IMR-90 (cell line): ENCODE measurements around the gene LYPD8. TPM values are rescaled to one million over a fixed set of nuclear protein-coding genes. Genes with fewer than 3 reads are reported as not detected.

Experiments used
- ATAC-seq: fragments of 200-7000 bp; cut with Tn5 transposase; 2 replicates; pipeline ENCODE4 v1.9.1; 2020; ENCODE audit warnings: low read depth, mild to moderate bottlenecking, moderate library complexity
- BruUV-seq: library from RNA; stranded (reverse); fragments of 400-500 nt; replicated peaks from 2 replicates; lab custom pipeline; 2021; lab: Mats Ljungman, UMichigan
- CTCF ChIA-PET: fragments of 300-600 bp; formaldehyde crosslinking; extraction: SDS; loops from one replicate; lab custom pipeline; 2021; ENCODE audit warnings: antibody characterized with exemption; lab: Yijun Ruan, JAX
- POLR2A ChIA-PET: fragments of 300-600 bp; sonication (Branson Sonifier 250); formaldehyde crosslinking; loops from one replicate; lab custom pipeline; 2022; ENCODE audit warnings: antibody characterized with exemption; ENCODE audit not compliant: unreplicated experiment; lab: Charles Lee
- DNase-seq: peaks from one replicate; pipeline ENCODE4 v3.0.0; 2013
- H2AFZ ChIP-seq: replicated peaks from 2 replicates; pipeline ENCODE3; 2013; ENCODE audit warnings: low read length, mild to moderate bottlenecking; ENCODE audit not compliant: poor library complexity
- H2AK5ac ChIP-seq: 2 replicates; pipeline ENCODE4 v1.6.1; 2013; ENCODE audit warnings: low read depth, low read length, inconsistent platforms
- H2AK9ac ChIP-seq: replicated peaks from 2 replicates; pipeline ENCODE3; 2013; ENCODE audit warnings: mild to moderate bottlenecking, low read depth, low read length, moderate library complexity; ENCODE audit not compliant: poor library complexity
- H2BK120ac ChIP-seq: 2 replicates; pipeline ENCODE4 v1.6.1; 2013; ENCODE audit warnings: low read depth, low read length, inconsistent platforms
- H2BK15ac ChIP-seq: 3 replicates; pipeline ENCODE4 v1.6.1; 2013; ENCODE audit warnings: low read depth, low read length, inconsistent platforms
- H2BK20ac ChIP-seq: 2 replicates; pipeline ENCODE4 v1.6.1; 2013; ENCODE audit warnings: low read depth, mild to moderate bottlenecking, inconsistent platforms, low read length, moderate library complexity
- H2BK5ac ChIP-seq: 2 replicates; pipeline ENCODE4 v1.6.1; 2013; ENCODE audit warnings: mild to moderate bottlenecking, low read depth, low read length, inconsistent platforms; ENCODE audit not compliant: poor library complexity, severe bottlenecking
- H3K14ac ChIP-seq: replicated peaks from 2 replicates; pipeline ENCODE4 v1.6.1; 2013; ENCODE audit warnings: low read depth, low read length, inconsistent platforms
- H3K18ac ChIP-seq: 2 replicates; pipeline ENCODE4 v1.6.1; 2013; ENCODE audit warnings: low read depth, low read length, control low read depth
- H3K23ac ChIP-seq: 2 replicates; pipeline ENCODE4 v1.6.1; 2013; ENCODE audit warnings: low read depth, low read length, inconsistent platforms
- H3K27ac ChIP-seq: 2 replicates; pipeline ENCODE4 v1.5.1; 2013; ENCODE audit warnings: mild to moderate bottlenecking, control low read depth, low read length; ENCODE audit not compliant: insufficient read depth
- H3K27me3 ChIP-seq: 2 replicates; pipeline ENCODE4 v1.6.1; 2013; ENCODE audit warnings: low read length; ENCODE audit not compliant: control insufficient read depth, insufficient read depth
- H3K36me3 ChIP-seq: 2 replicates; pipeline ENCODE4 v1.6.1; 2013; ENCODE audit warnings: low read length, mixed read lengths; ENCODE audit not compliant: control insufficient read depth, insufficient read depth
- H3K4ac ChIP-seq: 2 replicates; pipeline ENCODE4 v1.6.1; 2013; ENCODE audit warnings: low read depth, low read length, inconsistent platforms
- H3K4me1 ChIP-seq: 2 replicates; pipeline ENCODE4 v1.6.1; 2013; ENCODE audit warnings: low read length, mixed read lengths; ENCODE audit not compliant: control insufficient read depth, insufficient read depth
- H3K4me2 ChIP-seq: 2 replicates; pipeline ENCODE4 v1.6.1; 2013; ENCODE audit warnings: low read depth, mild to moderate bottlenecking, control low read depth, low read length, moderate library complexity
- H3K4me3 ChIP-seq: 2 replicates; pipeline ENCODE4 v1.5.1; 2013; ENCODE audit warnings: low read depth, mild to moderate bottlenecking, control low read depth, low read length, moderate library complexity; ENCODE audit not compliant: insufficient read depth
- H3K56ac ChIP-seq: 2 replicates; pipeline ENCODE4 v1.6.1; 2013; ENCODE audit warnings: low read length, inconsistent platforms; ENCODE audit not compliant: insufficient read depth; ENCODE audit errors: extremely low read depth
- H3K79me1 ChIP-seq, 2 experiments: 2 replicates each; pipeline ENCODE4 v1.6.1; 2013; ENCODE audit warnings: low read length in 2 of 2, inconsistent platforms in 1 of 2, low read depth in 1 of 2
- H3K9ac ChIP-seq: 2 replicates; pipeline ENCODE4 v1.6.1; 2013; ENCODE audit warnings: low read depth, low read length, control low read depth
- H3K9me1 ChIP-seq: 2 replicates; pipeline ENCODE4 v1.6.1; 2013; ENCODE audit warnings: low read length, inconsistent platforms; ENCODE audit not compliant: insufficient read depth
- H3K9me3 ChIP-seq: 2 replicates; pipeline ENCODE4 v1.6.1; 2013; ENCODE audit warnings: low read length; ENCODE audit not compliant: control insufficient read depth, insufficient read depth
- H4K20me1 ChIP-seq: 2 replicates; pipeline ENCODE4 v1.6.1; 2013; ENCODE audit warnings: low read length, inconsistent platforms; ENCODE audit not compliant: insufficient read depth
- H4K5ac ChIP-seq: 2 replicates; pipeline ENCODE4 v1.6.1; 2013; ENCODE audit warnings: mild to moderate bottlenecking, low read depth, low read length, control low read depth
- H4K8ac ChIP-seq, 2 experiments: 2 replicates each; pipeline ENCODE4 v1.6.1; 2013; ENCODE audit warnings: low read depth in 2 of 2, low read length in 2 of 2, control low read depth in 1 of 2, inconsistent platforms in 1 of 2
- H4K91ac ChIP-seq: 2 replicates; pipeline ENCODE4 v1.6.1; 2013; ENCODE audit warnings: low read depth, low read length, inconsistent platforms; ENCODE audit not compliant: insufficient read depth
- CEBPB ChIP-seq: IDR thresholded peaks from 2 replicates; pipeline ENCODE4 v1.6.1; 2012; ENCODE audit warnings: low read depth, low read length, improper control_type of control experiment
- MAFK ChIP-seq: IDR thresholded peaks from 2 replicates; pipeline ENCODE4 v1.6.1; 2012; ENCODE audit warnings: low read depth, low read length, improper control_type of control experiment
- POLR2A ChIP-seq: IDR thresholded peaks from 2 replicates; pipeline ENCODE4 v1.6.1; 2012; ENCODE audit warnings: mild to moderate bottlenecking, low read depth, low read length
- WGBS, 2 experiments: methylation state at CpG; one replicate each; pipeline versions ENCODE4 v1.1.5 to v1.1.7; 2013; ENCODE audit warnings: missing lambda C conversion rate in 2 of 2; ENCODE audit not compliant: insufficient read length in 1 of 2; ENCODE audit errors: extremely low coverage in 2 of 2; 5-methylcytosine and 5-hydroxymethylcytosine counted together
- dilution Hi-C: fragments of 300-500 bp; cut with HindIII; formaldehyde crosslinking; loops from one replicate; pipeline ENCODE4 v1.14.3; 2018; ENCODE audit warnings: low sequenced_read_pairs; ENCODE audit not compliant: unreplicated experiment
- in situ Hi-C: fragments of 300-500 bp; cut with MboI; formaldehyde crosslinking; loops from 3 replicates; pipeline ENCODE4 v1.14.3; 2019; ENCODE audit warnings: low sequenced_read_pairs, inconsistent platforms, mixed read lengths
- intact Hi-C: fragments of 100-400 bp; cut with micrococcal nuclease; formaldehyde crosslinking; loops from 2 replicates; pipeline ENCODE4 v1.10.0; 2022
- polyA plus RNA-seq, 3 experiments: library from polyadenylated mRNA; depleted of rRNA; stranded (reverse); fragments of >200 nt; gene quantifications; 2 replicates each; pipeline ENCODE4 v1.2.3, GENCODE V29; 2012; ENCODE audit warnings: low replicate concordance in 1 of 3
- total RNA-seq: library from RNA; depleted of rRNA; stranded (reverse); fragments of >200 nt; gene quantifications from 2 replicates; pipeline ENCODE4 v1.2.3, GENCODE V29; 2012
- TF ChIP-seq, protein P1 (sequence below): conservative IDR thresholded peaks from 2 replicates; pipeline ENCODE4 v1.5.1; 2012; ENCODE audit warnings: mild to moderate bottlenecking, low read depth, low read length, improper control_type of control experiment

LYPD8 gene
- total and polyA plus RNA-seq, 2 of the 4 experiments (the other 2 are of a cell fraction): not detected

DNA sequence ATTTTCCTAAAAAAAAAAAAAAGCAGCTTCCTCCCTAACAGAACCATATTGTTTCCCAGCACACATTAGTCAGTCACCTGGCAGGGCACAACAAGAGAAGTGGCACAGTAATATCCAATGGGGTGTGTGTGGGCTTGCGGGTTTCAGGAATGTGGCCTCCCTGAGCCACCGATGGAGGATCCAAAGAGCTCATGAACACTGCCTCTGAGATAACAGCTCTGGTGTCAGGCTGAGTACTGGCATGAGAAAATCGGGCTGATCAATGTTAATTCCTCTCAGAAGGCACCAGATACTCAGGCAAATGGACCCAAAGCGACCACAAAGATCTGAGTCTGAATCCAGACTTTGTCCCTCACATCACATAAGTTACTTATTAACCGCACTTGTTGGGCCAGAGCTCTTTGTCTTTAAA is 2.2 kb upstream of the LYPD8 start:
- TF ChIP-seq CEBPB (no peak), POLR2A (no peak), MAFK (no peak)
- TF ChIP-seq, protein P1, sequence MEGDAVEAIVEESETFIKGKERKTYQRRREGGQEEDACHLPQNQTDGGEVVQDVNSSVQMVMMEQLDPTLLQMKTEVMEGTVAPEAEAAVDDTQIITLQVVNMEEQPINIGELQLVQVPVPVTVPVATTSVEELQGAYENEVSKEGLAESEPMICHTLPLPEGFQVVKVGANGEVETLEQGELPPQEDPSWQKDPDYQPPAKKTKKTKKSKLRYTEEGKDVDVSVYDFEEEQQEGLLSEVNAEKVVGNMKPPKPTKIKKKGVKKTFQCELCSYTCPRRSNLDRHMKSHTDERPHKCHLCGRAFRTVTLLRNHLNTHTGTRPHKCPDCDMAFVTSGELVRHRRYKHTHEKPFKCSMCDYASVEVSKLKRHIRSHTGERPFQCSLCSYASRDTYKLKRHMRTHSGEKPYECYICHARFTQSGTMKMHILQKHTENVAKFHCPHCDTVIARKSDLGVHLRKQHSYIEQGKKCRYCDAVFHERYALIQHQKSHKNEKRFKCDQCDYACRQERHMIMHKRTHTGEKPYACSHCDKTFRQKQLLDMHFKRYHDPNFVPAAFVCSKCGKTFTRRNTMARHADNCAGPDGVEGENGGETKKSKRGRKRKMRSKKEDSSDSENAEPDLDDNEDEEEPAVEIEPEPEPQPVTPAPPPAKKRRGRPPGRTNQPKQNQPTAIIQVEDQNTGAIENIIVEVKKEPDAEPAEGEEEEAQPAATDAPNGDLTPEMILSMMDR: no peak
- no peak overlapping the region for H3K4ac ChIP-seq
- no peak for ATAC-seq
- H2BK20ac ChIP-seq: no peak overlapping the region
- no peak overlapping the region for H2AFZ ChIP-seq
- H3K18ac ChIP-seq: no peak overlapping the region
- no peak overlapping the region for H3K56ac ChIP-seq
- H2BK5ac ChIP-seq: no peak overlapping the region
- H2AK5ac ChIP-seq: no peak overlapping the region
- BruUV-seq: no TSS peak
- dilution Hi-C loops (no loop called here), intact Hi-C loops (no loop called here), in situ Hi-C loops (no loop called here)
- no peaks in the 10 kb centered on the region for H3K79me1 ChIP-seq
- no peak for DNase-seq
- H2BK120ac ChIP-seq: no peak overlapping the region
- no peak overlapping the region for H2BK15ac ChIP-seq
- H3K9me1 ChIP-seq: no peaks in the 10 kb centered on the region
- H3K27ac ChIP-seq: no peak overlapping the region
- H3K14ac ChIP-seq: no peak overlapping the region
- H3K23ac ChIP-seq: no peak overlapping the region
- H4K8ac ChIP-seq: no peak overlapping the region
- peaks cover 49% of the 10 kb centered on the region for H3K9me3 ChIP-seq
- ChIA-PET POLR2A (no interaction called here), CTCF (no interaction called here)
- no peaks in the 10 kb centered on the region for H3K27me3 ChIP-seq
- H4K91ac ChIP-seq: no peak overlapping the region
- H3K4me2 ChIP-seq: no peak overlapping the region
- no peaks in the 10 kb centered on the region for H3K4me1 ChIP-seq
- no peaks in the 10 kb centered on the region for H4K20me1 ChIP-seq
- no peak overlapping the region for H4K5ac ChIP-seq
- H2AK9ac ChIP-seq: no peak overlapping the region
- no peak overlapping the region for H3K4me3 ChIP-seq
- no peaks in the 10 kb centered on the region for H3K36me3 ChIP-seq
- no peak overlapping the region for H3K9ac ChIP-seq
- 61% methylated on average over 3 of the region's 5 CpGs; no CpG with 5 or more reads in 1 of the 2 experiments for WGBS, 2 experiments
